Fibroblast of lung (primary cell): ENCODE results near the gene MAPKBP1. TPM values are rescaled to one million over a fixed set of nuclear protein-coding genes. Genes with fewer than 3 reads are reported as not detected.

ENCODE experiments used
- DNase-seq, 2 donors: peaks; one replicate each; pipeline versions ENCODE4 v3.0.0 to v3.0.0-alpha.2; 2010; ENCODE audit warnings: low read depth in 2 of 2
- H2AFZ ChIP-seq: 2 replicates; pipeline ENCODE4 v1.5.1; 2012; ENCODE audit warnings: low read length, control low read depth, inconsistent platforms
- H3K27ac ChIP-seq: 2 replicates; pipeline ENCODE4 v1.5.1; 2011; ENCODE audit warnings: low read length, control low read depth; ENCODE audit not compliant: insufficient read depth
- H3K27me3 ChIP-seq: 2 replicates; pipeline ENCODE4 v1.5.1; 2011; ENCODE audit warnings: mild to moderate bottlenecking, low read length; ENCODE audit not compliant: control insufficient read depth, insufficient read depth
- H3K36me3 ChIP-seq: 2 replicates; pipeline ENCODE4 v1.5.1; 2011; ENCODE audit warnings: low read length; ENCODE audit not compliant: control insufficient read depth, insufficient read depth
- H3K4me1 ChIP-seq: 2 replicates; pipeline ENCODE4 v1.5.1; 2011; ENCODE audit warnings: low read length; ENCODE audit not compliant: control insufficient read depth, insufficient read depth; ENCODE audit errors: extremely low read depth
- H3K4me2 ChIP-seq: 2 replicates; pipeline ENCODE4 v1.5.1; 2011; ENCODE audit warnings: low read length, control low read depth; ENCODE audit not compliant: insufficient read depth; ENCODE audit errors: extremely low read depth
- H3K4me3 ChIP-seq, 4 experiments: fragments of 200-600 bp in 1 of 4; sonication (generic) in 1 of 4; replicated peaks in 1 of 4; 2 replicates each; pipeline ENCODE4 v1.5.1; 2011 to 2016; ENCODE audit warnings: low read length in 4 of 4, low read depth in 3 of 4, mild to moderate bottlenecking in 3 of 4, control low read depth in 2 of 4, inconsistent platforms in 1 of 4, mixed read lengths in 1 of 4; ENCODE audit not compliant: insufficient read depth in 1 of 4; ENCODE audit errors: control extremely low read depth in 1 of 4
- H3K79me2 ChIP-seq: 2 replicates; pipeline ENCODE4 v1.5.1; 2012; ENCODE audit warnings: mild to moderate bottlenecking, low read length, inconsistent platforms; ENCODE audit not compliant: control insufficient read depth, insufficient read depth
- H3K9ac ChIP-seq: 2 replicates; pipeline ENCODE4 v1.5.1; 2011; ENCODE audit warnings: mild to moderate bottlenecking, low read length, control low read depth; ENCODE audit not compliant: insufficient read depth
- H3K9me3 ChIP-seq: 2 replicates; pipeline ENCODE4 v1.5.1; 2012; ENCODE audit warnings: low read depth, low read length; ENCODE audit not compliant: control insufficient read depth, insufficient read depth
- H4K20me1 ChIP-seq: 2 replicates; pipeline ENCODE4 v1.5.1; 2011; ENCODE audit warnings: low read length; ENCODE audit not compliant: control insufficient read depth, insufficient read depth; ENCODE audit errors: extremely low read depth
- EZH2 ChIP-seq: IDR thresholded peaks from 2 replicates; pipeline ENCODE4 v1.5.1; 2012; ENCODE audit warnings: low read length, control low read depth, mild to moderate bottlenecking; ENCODE audit errors: missing control alignments
- polyA plus RNA-seq, 2 donors: library from polyadenylated mRNA; depleted of rRNA in 1 of 2; stranded (reverse) in 1 of 2; unstranded in 1 of 2; fragments of >200 nt; gene quantifications; 2 replicates each; pipeline ENCODE4 v1.2.1, GENCODE V29; 2011 to 2012; ENCODE audit warnings: missing spikeins in 1 of 2
- total RNA-seq: library from RNA; depleted of rRNA; stranded (reverse); fragments of >200 nt; gene quantifications from 2 replicates; pipeline ENCODE4 v1.2.1, GENCODE V29; 2014
- TF ChIP-seq, protein P1 (sequence below), 2 donors: IDR thresholded peaks in 1 of 2; conservative IDR thresholded peaks in 1 of 2; 1 replicate in 1 of 2; 2 replicates in 1 of 2; pipeline ENCODE4 v1.5.1; 2011 to 2012; ENCODE audit warnings: low read length in 2 of 2, control low read depth in 1 of 2, inconsistent platforms in 1 of 2, low read depth in 1 of 2, mild to moderate bottlenecking in 1 of 2

The MAPKBP1 gene
- total and polyA plus RNA-seq, 2 donors (not counting 1 experiment from before 2014, with no cell fraction given) = 2.8 to 20.8 TPM

DNA sequence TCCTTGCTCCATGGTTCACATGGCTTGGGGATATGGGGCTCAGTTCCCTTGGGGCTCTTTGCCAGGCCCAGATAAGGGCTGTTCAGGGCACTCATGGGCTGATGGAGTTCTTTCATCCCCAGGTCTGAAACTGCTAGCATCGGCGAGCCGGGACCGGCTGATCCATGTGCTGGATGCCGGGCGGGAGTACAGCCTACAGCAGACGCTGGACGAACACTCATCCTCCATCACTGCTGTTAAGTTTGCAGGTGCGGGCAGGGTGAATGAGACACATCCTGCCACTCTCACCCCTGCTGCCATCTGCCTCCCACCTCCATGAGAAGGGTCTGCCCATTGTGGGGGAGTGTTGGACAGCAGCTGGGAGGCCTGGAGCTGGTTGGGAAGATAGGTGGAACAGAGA lies 42.5 kb downstream of the MAPKBP1 start:
- Histone ChIP-seq H3K4me1 (no peaks in the 10 kb centered on the region), H2AFZ (no peak overlapping the region), H3K79me2 (no peaks in the 10 kb centered on the region), H3K4me2 (no peak overlapping the region), H3K27ac (no peak overlapping the region), H3K27me3 (no peaks in the 10 kb centered on the region), H3K9ac (no peak overlapping the region), H4K20me1 (no peaks in the 10 kb centered on the region), H3K36me3 (peaks cover 23% of the 10 kb centered on the region), H3K9me3 (no peaks in the 10 kb centered on the region), H3K4me3 (no peak overlapping the region)
- DNase-seq = no peak
- TF ChIP-seq EZH2 = no peak
- TF ChIP-seq, protein P1, sequence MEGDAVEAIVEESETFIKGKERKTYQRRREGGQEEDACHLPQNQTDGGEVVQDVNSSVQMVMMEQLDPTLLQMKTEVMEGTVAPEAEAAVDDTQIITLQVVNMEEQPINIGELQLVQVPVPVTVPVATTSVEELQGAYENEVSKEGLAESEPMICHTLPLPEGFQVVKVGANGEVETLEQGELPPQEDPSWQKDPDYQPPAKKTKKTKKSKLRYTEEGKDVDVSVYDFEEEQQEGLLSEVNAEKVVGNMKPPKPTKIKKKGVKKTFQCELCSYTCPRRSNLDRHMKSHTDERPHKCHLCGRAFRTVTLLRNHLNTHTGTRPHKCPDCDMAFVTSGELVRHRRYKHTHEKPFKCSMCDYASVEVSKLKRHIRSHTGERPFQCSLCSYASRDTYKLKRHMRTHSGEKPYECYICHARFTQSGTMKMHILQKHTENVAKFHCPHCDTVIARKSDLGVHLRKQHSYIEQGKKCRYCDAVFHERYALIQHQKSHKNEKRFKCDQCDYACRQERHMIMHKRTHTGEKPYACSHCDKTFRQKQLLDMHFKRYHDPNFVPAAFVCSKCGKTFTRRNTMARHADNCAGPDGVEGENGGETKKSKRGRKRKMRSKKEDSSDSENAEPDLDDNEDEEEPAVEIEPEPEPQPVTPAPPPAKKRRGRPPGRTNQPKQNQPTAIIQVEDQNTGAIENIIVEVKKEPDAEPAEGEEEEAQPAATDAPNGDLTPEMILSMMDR (conservative IDR thresholded peaks at IDR 0.05 in 1 of 2, IDR thresholded peaks at IDR 0.05 in 1 of 2; ENCODE audit: low read depth in 1 of 2, low read length in 2 of 2) = no peak

DNA sequence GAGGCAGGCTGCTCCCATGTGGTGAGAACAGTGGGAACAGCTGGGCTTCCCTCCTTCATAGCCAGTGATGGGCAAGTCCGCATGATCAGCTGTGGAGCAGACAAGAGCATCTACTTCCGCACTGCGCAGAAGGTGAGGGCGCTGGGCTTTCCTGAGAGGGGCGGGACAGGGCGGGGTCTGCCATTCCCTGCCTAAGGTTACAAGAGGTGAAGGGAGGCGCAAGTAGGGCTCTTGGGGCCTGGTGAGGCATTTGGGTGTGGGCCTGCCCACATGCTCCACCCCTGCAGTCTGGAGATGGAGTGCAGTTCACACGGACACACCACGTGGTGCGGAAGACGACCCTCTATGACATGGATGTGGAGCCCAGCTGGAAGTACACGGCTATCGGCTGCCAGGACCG lies 43.0 kb downstream of the MAPKBP1 start:
- Histone ChIP-seq H3K36me3 (peaks cover 26% of the 10 kb centered on the region), H3K9ac (no peak overlapping the region), H3K27ac (no peak overlapping the region), H4K20me1 (no peaks in the 10 kb centered on the region), H3K79me2 (no peaks in the 10 kb centered on the region), H3K4me3 (no peak overlapping the region), H3K27me3 (no peaks in the 10 kb centered on the region), H3K4me2 (no peak overlapping the region), H2AFZ (no peak overlapping the region), H3K9me3 (no peaks in the 10 kb centered on the region), H3K4me1 (no peaks in the 10 kb centered on the region)
- TF ChIP-seq, protein P1 (conservative IDR thresholded peaks at IDR 0.05 in 1 of 2, IDR thresholded peaks at IDR 0.05 in 1 of 2; ENCODE audit: low read depth in 1 of 2, low read length in 2 of 2) = no peak
- no peak for TF ChIP-seq EZH2
- DNase-seq = no peak

DNA sequence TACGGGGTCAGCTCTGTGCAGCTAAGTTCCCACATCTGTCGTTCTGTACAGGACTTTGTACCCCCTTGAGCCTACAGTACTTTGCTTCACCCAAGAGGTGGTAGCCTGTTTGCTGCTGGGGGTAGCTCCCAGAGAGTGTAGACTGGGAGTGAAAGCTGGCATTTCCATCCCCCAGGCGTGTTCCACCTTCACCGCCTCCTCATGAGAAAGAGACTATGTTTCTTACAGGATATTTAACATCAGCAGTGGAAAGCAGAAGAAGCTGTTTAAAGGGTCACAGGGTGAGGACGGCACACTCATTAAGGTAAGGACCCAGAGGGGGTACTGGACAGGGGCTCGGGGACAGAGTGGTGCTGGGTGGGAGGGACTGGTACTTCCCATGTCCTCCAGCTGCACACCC lies 43.5 kb downstream of the MAPKBP1 start:
- no peak for TF ChIP-seq EZH2
- TF ChIP-seq, protein P1 (conservative IDR thresholded peaks at IDR 0.05 in 1 of 2, IDR thresholded peaks at IDR 0.05 in 1 of 2; ENCODE audit: low read depth in 1 of 2, low read length in 2 of 2) = no peak
- no peaks in the 10 kb centered on the region for H4K20me1 ChIP-seq
- no peaks in the 10 kb centered on the region for H3K27me3 ChIP-seq
- H3K27ac ChIP-seq = no peak overlapping the region
- H3K4me2 ChIP-seq = no peak overlapping the region
- no peak overlapping the region for H2AFZ ChIP-seq
- H3K4me1 ChIP-seq = no peaks in the 10 kb centered on the region
- H3K36me3 ChIP-seq = peaks cover 26% of the 10 kb centered on the region
- H3K9ac ChIP-seq = no peak overlapping the region
- DNase-seq = no peak
- H3K4me3 ChIP-seq = no peak overlapping the region
- no peaks in the 10 kb centered on the region for H3K9me3 ChIP-seq
- no peaks in the 10 kb centered on the region for H3K79me2 ChIP-seq
